HG03159 (cell line): Measurements from ENCODE around the gene SLC9A1.

Experiments used
- ATAC-seq: cut with Tn5 transposase; IDR thresholded peaks from one replicate; pipeline ENCODE4 v1.9.1; 2021; ENCODE audit warnings: mild to moderate bottlenecking, moderate library complexity; ENCODE audit not compliant: unreplicated experiment

The SLC9A1 gene

GRCh38 chr1:27084107-27084506 lies 70.8 kb downstream of the SLC9A1 start:
- no peak for ATAC-seq

DNA sequence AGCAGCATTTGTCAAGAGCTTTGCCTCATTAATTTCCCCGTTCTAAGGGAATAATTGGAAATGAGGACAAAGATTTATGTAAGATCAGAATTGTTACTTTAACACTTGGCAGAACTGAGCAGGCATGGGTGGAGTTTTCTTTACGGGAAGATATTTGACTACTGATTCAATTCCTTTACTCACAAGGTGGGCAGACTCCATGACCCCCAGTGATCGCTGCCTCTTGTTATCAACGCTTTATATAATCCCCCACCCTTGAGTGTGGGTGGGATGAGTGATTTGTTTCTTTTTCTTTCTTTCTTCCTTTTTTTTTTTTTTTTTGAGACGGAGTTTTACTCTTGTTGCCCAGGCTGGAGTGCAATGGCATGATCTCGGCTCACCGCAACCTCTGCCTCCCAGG lies 77.0 kb downstream of the SLC9A1 start:
- ATAC-seq, result no peak

DNA sequence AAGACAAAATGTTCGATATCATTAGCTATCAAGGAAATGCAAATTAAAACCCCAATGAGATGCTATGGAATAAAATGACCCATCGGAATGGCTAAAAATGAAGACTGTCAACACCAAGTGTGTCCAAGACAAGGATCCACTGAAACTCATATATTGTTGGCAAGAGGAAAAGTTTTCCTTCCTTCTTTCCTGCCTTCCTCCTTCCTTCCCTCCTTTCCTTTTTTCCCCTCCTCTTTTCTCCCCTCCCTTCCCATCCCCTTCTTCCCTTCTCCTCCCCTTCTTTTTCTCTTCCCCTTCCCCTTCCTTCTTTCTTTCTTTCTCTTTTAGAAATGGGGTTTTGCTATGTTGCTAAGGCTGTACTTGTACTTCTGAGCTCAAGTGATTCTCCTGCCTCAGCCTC lies 78.1 kb downstream of the SLC9A1 start:
- ATAC-seq, result no peak

DNA sequence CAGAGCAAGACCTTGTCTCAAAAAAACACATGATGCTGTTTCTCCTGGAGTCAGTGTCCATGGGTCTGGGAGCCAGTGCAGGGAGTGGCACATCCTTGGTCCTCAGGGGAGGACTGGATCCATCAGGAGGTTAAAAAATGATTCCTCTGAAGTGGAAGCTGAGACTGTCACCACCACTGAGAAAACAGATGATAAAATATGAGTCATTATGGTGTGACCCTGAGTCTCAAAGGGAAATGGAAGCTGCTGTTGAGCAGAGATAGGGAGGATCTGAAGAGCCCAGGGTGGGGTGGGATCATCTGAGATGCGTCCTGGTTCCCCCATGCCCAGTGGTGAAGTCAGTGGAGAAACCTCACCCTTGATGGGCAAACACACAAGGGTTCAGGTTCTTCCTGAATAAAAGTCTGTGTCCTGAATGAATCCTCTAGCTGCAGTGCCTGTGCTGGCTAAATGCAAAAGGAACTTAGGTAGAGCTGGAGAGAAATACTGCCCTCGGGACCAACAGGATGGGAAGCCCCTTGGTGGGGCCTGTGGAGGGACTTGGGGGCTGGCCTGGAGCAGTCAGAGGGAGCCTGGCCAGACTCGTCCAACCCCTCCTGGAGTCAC lies 80.6 kb downstream of the SLC9A1 start:
- no peak for ATAC-seq

- no peak for ATAC-seq
Observed at GRCh38 chr1:27071049-27071416, 83.9 kb downstream of the SLC9A1 start.

GRCh38 chr1:27070390-27071048 lies 84.4 kb downstream of the SLC9A1 start:
- ATAC-seq, result no peak

DNA sequence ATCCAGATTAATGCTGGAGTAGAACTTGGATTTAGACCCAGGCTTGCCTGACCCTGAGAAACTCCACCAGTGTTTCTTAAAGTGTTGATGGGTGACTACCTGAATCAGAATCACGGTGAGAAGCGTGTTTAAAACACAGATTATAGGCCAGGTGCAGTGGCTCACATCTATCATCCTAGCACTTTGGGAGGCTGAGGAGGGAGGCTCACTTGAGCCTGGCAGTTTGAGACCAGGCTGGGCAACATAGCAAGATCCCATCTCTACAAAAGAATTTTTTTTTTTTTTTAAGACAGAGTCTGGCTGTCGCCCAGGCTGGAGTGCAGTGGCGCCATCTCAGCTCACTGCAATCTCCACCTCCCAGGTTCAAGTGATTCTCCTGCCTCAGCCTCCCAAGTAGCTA lies 86.0 kb downstream of the SLC9A1 start:
- no peak for ATAC-seq

DNA sequence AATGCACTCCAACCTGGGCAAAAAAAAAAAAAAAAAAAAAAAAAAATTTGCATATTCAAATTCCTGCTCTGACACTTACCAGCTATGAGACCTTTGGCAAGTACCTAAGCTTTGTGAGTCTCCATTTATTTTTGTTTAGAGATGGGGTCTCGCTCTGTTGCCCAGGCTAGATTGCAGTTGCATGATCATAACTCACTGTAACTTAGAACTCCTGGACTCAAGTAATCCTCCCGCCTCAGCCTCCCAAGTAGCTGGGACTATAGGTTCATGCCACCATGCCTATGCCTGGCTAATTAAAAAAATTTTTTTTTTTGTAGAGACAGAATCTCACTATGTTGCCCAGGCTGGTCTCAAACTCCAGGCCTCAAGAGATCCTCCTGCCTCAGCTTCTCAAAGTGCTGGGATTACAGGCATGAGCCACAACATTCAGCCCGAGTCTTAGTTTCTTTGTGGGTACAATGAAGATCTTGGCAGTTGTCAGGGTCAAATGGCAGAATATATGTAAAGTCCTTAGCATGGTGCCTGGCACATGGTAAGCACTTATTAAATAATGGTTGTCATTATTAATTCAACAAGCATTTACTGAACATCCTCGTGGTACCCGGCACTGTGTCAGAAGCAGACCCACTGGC lies 88.8 kb downstream of the SLC9A1 start:
- ATAC-seq, result no peak

GRCh38 chr1:27060891-27061290 lies 94.0 kb downstream of the SLC9A1 start:
- no peak for ATAC-seq

- ATAC-seq, result no peak
Observed at GRCh38 chr1:27058966-27059669, 95.8 kb downstream of the SLC9A1 start.

- ATAC-seq, result no peak
Observed at GRCh38 chr1:27057801-27058625, 96.9 kb downstream of the SLC9A1 start.

- no peak for ATAC-seq
Observed at GRCh38 chr1:27057389-27057788, 97.5 kb downstream of the SLC9A1 start.

- no peak for ATAC-seq
Observed at GRCh38 chr1:27053977-27054753, 100.8 kb downstream of the SLC9A1 start.

DNA sequence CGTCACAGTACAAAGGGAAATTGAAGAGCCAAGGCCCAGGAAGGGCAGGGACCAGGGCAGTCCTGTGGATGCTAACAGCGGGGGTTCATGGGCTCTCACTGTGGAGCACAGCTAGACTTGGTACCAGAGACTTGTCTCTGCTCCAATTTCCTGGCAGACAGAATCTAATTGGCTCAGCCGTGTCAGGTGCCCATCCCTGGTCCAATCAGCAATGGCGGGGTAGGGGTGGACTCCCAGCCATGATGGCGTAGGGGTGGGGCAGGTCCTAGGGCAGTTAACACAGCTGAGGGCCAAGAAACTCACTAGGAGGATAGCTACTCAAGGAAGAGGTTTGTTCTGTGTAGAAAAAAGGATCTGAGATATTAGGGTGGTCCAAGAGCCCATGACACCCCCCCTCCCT lies 102.4 kb downstream of the SLC9A1 start:
- ATAC-seq, result no peak

- ATAC-seq, result no peak
Observed at GRCh38 chr1:27049607-27050006, 105.3 kb downstream of the SLC9A1 start.

- no peak for ATAC-seq
Observed at GRCh38 chr1:27049100-27049499, 105.8 kb downstream of the SLC9A1 start.
